Testis (tissue), 2 donors: Measurements from ENCODE around the gene CYTIP.

Experiments used
- POLR2A ChIP-seq: fragments of 450-650 bp; IDR thresholded peaks from one replicate; pipeline ENCODE4 v1.6.1; 2017; ENCODE audit warnings: antibody characterized with exemption, mild to moderate bottlenecking, moderate library complexity
- TF ChIP-seq, protein P1 (sequence below), 3 experiments: fragments of 450-650 bp in 2 of 3; fragments of 200-600 bp in 1 of 3; sonication (generic) in 1 of 3; IDR thresholded peaks; one replicate each; pipeline ENCODE4 v1.5.1; 2016 to 2019; ENCODE audit warnings: antibody characterized with exemption in 3 of 3, mild to moderate bottlenecking in 2 of 3, moderate library complexity in 1 of 3

DNA sequence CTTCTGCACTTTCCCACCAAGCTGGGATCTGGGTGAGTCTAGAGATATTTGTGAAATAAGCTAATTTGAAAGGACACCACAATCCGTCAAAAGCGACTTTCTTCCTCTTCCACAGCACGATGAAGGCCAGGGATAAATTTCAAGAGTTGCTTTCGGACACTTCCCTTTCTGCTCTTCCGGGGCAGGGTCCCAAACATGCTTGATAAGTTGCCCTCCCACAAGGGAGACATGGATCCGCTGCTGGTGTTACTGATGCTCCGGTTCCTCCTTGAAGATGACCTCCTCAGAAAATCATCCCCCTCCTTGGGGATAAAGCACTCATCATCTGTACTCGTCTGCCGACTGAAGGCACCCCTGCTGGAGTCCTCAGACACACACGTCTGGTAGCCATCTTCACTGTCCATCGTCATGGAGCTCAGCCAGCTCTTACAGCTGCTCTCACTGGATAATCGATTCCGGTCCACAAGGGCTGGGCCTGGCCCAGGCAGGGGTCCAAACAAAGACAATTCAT is 28.2 kb downstream of the CYTIP start:
- TF ChIP-seq, protein P1, sequence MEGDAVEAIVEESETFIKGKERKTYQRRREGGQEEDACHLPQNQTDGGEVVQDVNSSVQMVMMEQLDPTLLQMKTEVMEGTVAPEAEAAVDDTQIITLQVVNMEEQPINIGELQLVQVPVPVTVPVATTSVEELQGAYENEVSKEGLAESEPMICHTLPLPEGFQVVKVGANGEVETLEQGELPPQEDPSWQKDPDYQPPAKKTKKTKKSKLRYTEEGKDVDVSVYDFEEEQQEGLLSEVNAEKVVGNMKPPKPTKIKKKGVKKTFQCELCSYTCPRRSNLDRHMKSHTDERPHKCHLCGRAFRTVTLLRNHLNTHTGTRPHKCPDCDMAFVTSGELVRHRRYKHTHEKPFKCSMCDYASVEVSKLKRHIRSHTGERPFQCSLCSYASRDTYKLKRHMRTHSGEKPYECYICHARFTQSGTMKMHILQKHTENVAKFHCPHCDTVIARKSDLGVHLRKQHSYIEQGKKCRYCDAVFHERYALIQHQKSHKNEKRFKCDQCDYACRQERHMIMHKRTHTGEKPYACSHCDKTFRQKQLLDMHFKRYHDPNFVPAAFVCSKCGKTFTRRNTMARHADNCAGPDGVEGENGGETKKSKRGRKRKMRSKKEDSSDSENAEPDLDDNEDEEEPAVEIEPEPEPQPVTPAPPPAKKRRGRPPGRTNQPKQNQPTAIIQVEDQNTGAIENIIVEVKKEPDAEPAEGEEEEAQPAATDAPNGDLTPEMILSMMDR (IDR thresholded peaks at IDR 0.05), result no peak
- no peak for TF ChIP-seq POLR2A
